Skeletal muscle cell (primary cell): ENCODE data around the gene LLPH.
A peak's percentile ranks its signal among the peaks of the same experiment; 100 is the strongest.
"Not testable (repeated sequence)": the region's sequence is repeated elsewhere in the genome, so short reads cannot be mapped to it uniquely, and the experiment has no call there.

Experiments
- DNase-seq: peaks from one replicate; pipeline ENCODE4 v3.0.0-alpha.2; 2010; ENCODE audit warnings: low read depth
- H3K4me3 ChIP-seq: 2 replicates; pipeline ENCODE4 v1.5.1; 2011; ENCODE audit warnings: low read depth, mild to moderate bottlenecking, control low read depth, low read length, moderate library complexity

The LLPH gene

GRCh38 chr12:66130267-66131066, at the start of gene LLPH:
Gene LLPH, minus strand, starts transcription at chr12:66130750. Its CDS starts 1,644 bp downstream, at chr12:66129106.
- peak; percentile 44 for DNase-seq
- H3K4me3 ChIP-seq, result peak within 1 kb of the TSS; percentile 98

GRCh38 chr12:66176105-66176900, 45.8 kb upstream of the LLPH start:
- H3K4me3 ChIP-seq, result no peak overlapping the region
- no peak for DNase-seq

GRCh38 chr12:66174391-66175325, 44.1 kb upstream of the LLPH start:
- H3K4me3 ChIP-seq, DNase-seq: not testable (repeated sequence)

- H3K4me3 ChIP-seq, result no peak overlapping the region
Measured at GRCh38 chr12:66170606-66171005, 40.1 kb upstream of the LLPH start.

GRCh38 chr12:66169221-66170170, 38.9 kb upstream of the LLPH start, which contains the start of gene TMBIM4:
Gene TMBIM4, minus strand, starts transcription at chr12:66169996. Its CDS starts 45 bp downstream, at chr12:66169951.
- DNase-seq, result peak; percentile 84
- peak within 1 kb of the TSS; percentile 82 for H3K4me3 ChIP-seq

More at GRCh38 chr12:66170606-66171005, 40.1 kb upstream of the LLPH start:
- no peak for DNase-seq

- H3K4me3 ChIP-seq, result peak overlapping the region; percentile 82
- DNase-seq, result no peak
Measured at GRCh38 chr12:66168410-66168809, 37.9 kb upstream of the LLPH start.

- DNase-seq, result no peak
- no peak overlapping the region for H3K4me3 ChIP-seq
Measured at GRCh38 chr12:66166561-66166960, 36.0 kb upstream of the LLPH start.

GRCh38 chr12:66165141-66165540, 34.6 kb upstream of the LLPH start:
- no peak for DNase-seq
- no peak overlapping the region for H3K4me3 ChIP-seq

- DNase-seq, result peak; percentile 18
- no peak overlapping the region for H3K4me3 ChIP-seq
Measured at GRCh38 chr12:66164349-66164821, 33.8 kb upstream of the LLPH start.

- DNase-seq, result no peak
- H3K4me3 ChIP-seq, result no peak overlapping the region
Measured at GRCh38 chr12:66163289-66163688, 32.7 kb upstream of the LLPH start.

- no peak overlapping the region for H3K4me3 ChIP-seq
- DNase-seq, result no peak
Measured at GRCh38 chr12:66162701-66163100, 32.2 kb upstream of the LLPH start.

- no peak overlapping the region for H3K4me3 ChIP-seq
- DNase-seq, result no peak
Measured at GRCh38 chr12:66160704-66161103, 30.2 kb upstream of the LLPH start.

- DNase-seq, result no peak
- no peak overlapping the region for H3K4me3 ChIP-seq
Measured at GRCh38 chr12:66159123-66159522, 28.6 kb upstream of the LLPH start.

GRCh38 chr12:66156654-66157053, 26.1 kb upstream of the LLPH start:
- DNase-seq, result no peak
- H3K4me3 ChIP-seq, result no peak overlapping the region

GRCh38 chr12:66154776-66155175, 24.2 kb upstream of the LLPH start:
- no peak overlapping the region for H3K4me3 ChIP-seq
- no peak for DNase-seq

GRCh38 chr12:66152732-66153131, 22.2 kb upstream of the LLPH start:
- no peak for DNase-seq

GRCh38 chr12:66149702-66150398, 19.3 kb upstream of the LLPH start:
- DNase-seq, result no peak
- H3K4me3 ChIP-seq, result no peak overlapping the region

More at GRCh38 chr12:66152732-66153131, 22.2 kb upstream of the LLPH start:
- no peak overlapping the region for H3K4me3 ChIP-seq
